ENCODE results near the gene FAM210A.

DNA sequence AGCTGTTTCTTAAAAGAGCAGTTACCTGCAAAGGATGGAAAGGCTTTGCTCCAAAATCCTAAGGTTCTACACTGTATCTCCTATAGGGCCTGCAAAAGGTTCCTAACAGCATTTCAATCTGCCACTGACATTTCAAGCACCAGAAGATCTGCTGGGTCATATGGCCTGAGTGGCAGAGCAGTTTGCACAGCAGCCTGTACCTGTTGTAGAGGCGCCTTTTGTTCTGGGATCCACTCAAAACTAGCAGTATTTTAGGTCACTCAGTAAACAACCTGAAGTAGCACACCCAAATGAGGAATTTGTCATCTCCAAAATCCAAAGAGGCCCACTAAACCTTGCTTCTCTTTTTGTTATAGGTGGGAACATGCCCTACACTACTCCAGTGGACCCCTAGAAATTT is 6.2 kb downstream of the FAM210A start:
- TF ChIP-seq MAZ (IDR thresholded peaks at IDR 0.05; ENCODE audit: borderline replicate concordance, low read depth, low read length) (no peak), CHD2 (IDR thresholded peaks at IDR 0.05; ENCODE audit: low read length, partially characterized antibody) (no peak), CBX8 (IDR thresholded peaks at IDR 0.05) (no peak), POLR2AphosphoS2 (conservative IDR thresholded peaks at IDR 0.05; ENCODE audit: low read length) (no peak), POLR2A (IDR thresholded peaks at IDR 0.05; ENCODE audit: low read length) (no peak), CHD4 (IDR thresholded peaks at IDR 0.05; ENCODE audit: borderline replicate concordance) (no peak), NPAS2 (CRISPR knock-in tag; IDR thresholded peaks at IDR 0.05; ENCODE audit: borderline replicate concordance) (no peak), ESRRA (IDR thresholded peaks at IDR 0.05; ENCODE audit: borderline replicate concordance, low read length) (no peak)
- TF ChIP-seq, protein P1, sequence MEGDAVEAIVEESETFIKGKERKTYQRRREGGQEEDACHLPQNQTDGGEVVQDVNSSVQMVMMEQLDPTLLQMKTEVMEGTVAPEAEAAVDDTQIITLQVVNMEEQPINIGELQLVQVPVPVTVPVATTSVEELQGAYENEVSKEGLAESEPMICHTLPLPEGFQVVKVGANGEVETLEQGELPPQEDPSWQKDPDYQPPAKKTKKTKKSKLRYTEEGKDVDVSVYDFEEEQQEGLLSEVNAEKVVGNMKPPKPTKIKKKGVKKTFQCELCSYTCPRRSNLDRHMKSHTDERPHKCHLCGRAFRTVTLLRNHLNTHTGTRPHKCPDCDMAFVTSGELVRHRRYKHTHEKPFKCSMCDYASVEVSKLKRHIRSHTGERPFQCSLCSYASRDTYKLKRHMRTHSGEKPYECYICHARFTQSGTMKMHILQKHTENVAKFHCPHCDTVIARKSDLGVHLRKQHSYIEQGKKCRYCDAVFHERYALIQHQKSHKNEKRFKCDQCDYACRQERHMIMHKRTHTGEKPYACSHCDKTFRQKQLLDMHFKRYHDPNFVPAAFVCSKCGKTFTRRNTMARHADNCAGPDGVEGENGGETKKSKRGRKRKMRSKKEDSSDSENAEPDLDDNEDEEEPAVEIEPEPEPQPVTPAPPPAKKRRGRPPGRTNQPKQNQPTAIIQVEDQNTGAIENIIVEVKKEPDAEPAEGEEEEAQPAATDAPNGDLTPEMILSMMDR (IDR thresholded peaks at IDR 0.05): no peak
- TF ChIP-seq, protein P2, sequence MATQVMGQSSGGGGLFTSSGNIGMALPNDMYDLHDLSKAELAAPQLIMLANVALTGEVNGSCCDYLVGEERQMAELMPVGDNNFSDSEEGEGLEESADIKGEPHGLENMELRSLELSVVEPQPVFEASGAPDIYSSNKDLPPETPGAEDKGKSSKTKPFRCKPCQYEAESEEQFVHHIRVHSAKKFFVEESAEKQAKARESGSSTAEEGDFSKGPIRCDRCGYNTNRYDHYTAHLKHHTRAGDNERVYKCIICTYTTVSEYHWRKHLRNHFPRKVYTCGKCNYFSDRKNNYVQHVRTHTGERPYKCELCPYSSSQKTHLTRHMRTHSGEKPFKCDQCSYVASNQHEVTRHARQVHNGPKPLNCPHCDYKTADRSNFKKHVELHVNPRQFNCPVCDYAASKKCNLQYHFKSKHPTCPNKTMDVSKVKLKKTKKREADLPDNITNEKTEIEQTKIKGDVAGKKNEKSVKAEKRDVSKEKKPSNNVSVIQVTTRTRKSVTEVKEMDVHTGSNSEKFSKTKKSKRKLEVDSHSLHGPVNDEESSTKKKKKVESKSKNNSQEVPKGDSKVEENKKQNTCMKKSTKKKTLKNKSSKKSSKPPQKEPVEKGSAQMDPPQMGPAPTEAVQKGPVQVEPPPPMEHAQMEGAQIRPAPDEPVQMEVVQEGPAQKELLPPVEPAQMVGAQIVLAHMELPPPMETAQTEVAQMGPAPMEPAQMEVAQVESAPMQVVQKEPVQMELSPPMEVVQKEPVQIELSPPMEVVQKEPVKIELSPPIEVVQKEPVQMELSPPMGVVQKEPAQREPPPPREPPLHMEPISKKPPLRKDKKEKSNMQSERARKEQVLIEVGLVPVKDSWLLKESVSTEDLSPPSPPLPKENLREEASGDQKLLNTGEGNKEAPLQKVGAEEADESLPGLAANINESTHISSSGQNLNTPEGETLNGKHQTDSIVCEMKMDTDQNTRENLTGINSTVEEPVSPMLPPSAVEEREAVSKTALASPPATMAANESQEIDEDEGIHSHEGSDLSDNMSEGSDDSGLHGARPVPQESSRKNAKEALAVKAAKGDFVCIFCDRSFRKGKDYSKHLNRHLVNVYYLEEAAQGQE (IDR thresholded peaks at IDR 0.05): no peak
